HL-60 (cell line): ENCODE results near the gene ADSL.
A peak's percentile ranks its signal among the peaks of the same experiment; 100 is the strongest.
"Not testable (repeated sequence)": the region's sequence is repeated elsewhere in the genome, so short reads cannot be mapped to it uniquely, and the experiment has no call there.

Experiments
- DNase-seq, 2 experiments: peaks; one replicate each; pipeline ENCODE4 v3.0.0-alpha.2; 2010 to 2020; ENCODE audit warnings: low read depth in 1 of 2, low spot score in 1 of 2
- H3K27ac ChIP-seq: fragments of 250-450 bp; sonication (Bioruptor Pico); replicated peaks from 2 replicates; pipeline ENCODE4 v1.5.1; 2020; ENCODE audit warnings: mild to moderate bottlenecking, moderate library complexity
- H3K27me3 ChIP-seq: fragments of 250-450 bp; sonication (Bioruptor Pico); 2 replicates; pipeline ENCODE4 v1.5.1; 2021; ENCODE audit warnings: mild to moderate bottlenecking, moderate library complexity; ENCODE audit not compliant: insufficient read depth, poor library complexity, severe bottlenecking
- H3K4me3 ChIP-seq: replicated peaks from 2 replicates; pipeline ENCODE4 v1.5.1; 2011; ENCODE audit warnings: mild to moderate bottlenecking, control low read depth, low read length; ENCODE audit not compliant: insufficient read depth
- CTCF ChIP-seq: IDR thresholded peaks from one replicate; pipeline ENCODE4 v1.5.1; 2011; ENCODE audit warnings: low read length, control low read depth, inconsistent platforms; ENCODE audit not compliant: insufficient read depth
- GABPA ChIP-seq: IDR thresholded peaks from 2 replicates; pipeline ENCODE4 v1.6.1; 2012; ENCODE audit warnings: low read depth
- POLR2AphosphoS5 ChIP-seq: IDR thresholded peaks from 2 replicates; pipeline ENCODE4 v1.6.1; 2012; ENCODE audit warnings: low read depth
- REST ChIP-seq: IDR thresholded peaks from 2 replicates; pipeline ENCODE4 v1.6.1; 2012; ENCODE audit warnings: low read depth; ENCODE audit not compliant: insufficient replicate concordance
- SPI1 ChIP-seq: IDR thresholded peaks from 2 replicates; pipeline ENCODE4 v1.6.1; 2012; ENCODE audit warnings: low read depth, mild to moderate bottlenecking, borderline replicate concordance

ADSL gene

GRCh38 chr22:40377931-40378330 lies 31.6 kb downstream of the ADSL start:
- TF ChIP-seq REST: no peak
- no peak for TF ChIP-seq GABPA
- no peak for TF ChIP-seq POLR2AphosphoS5
- no peak for TF ChIP-seq CTCF
- no peak for TF ChIP-seq SPI1
- Histone ChIP-seq H3K4me3 (no peak overlapping the region), H3K27ac (no peak overlapping the region), H3K27me3 (no peaks in the 10 kb centered on the region)
- no peak for DNase-seq

GRCh38 chr22:40378448-40378847 lies 32.1 kb downstream of the ADSL start:
- TF ChIP-seq SPI1: peak; percentile 57; the same call in 1 of the 2 replicates
- H3K27ac ChIP-seq, H3K4me3 ChIP-seq, H3K27me3 ChIP-seq: not testable (repeated sequence)
- DNase-seq: peak in 1 of 2 experiments; percentile 67

- DNase-seq: no peak
- no peak overlapping the region for H3K4me3 ChIP-seq
- no peaks in the 10 kb centered on the region for H3K27me3 ChIP-seq
- no peak for TF ChIP-seq SPI1
- TF ChIP-seq REST: no peak
- no peak for TF ChIP-seq CTCF
- H3K27ac ChIP-seq: no peak overlapping the region
Measured at GRCh38 chr22:40381461-40381860, 35.2 kb downstream of the ADSL start.

- TF ChIP-seq GABPA (no peak), POLR2AphosphoS5 (no peak), REST (no peak), SPI1 (no peak), CTCF (no peak)
- Histone ChIP-seq H3K4me3 (no peak overlapping the region), H3K27me3 (no peaks in the 10 kb centered on the region), H3K27ac (no peak overlapping the region)
- no peak for DNase-seq
Measured at GRCh38 chr22:40383905-40384304, 37.6 kb downstream of the ADSL start.
